Measurements from ENCODE around the gene OAS3.

GRCh38 chr12:112950701-112951100 lies 12.4 kb downstream of the OAS3 start:
- TF ChIP-seq CTCF (IDR thresholded peaks at IDR 0.05): no peak
- TF ChIP-seq POLR2A (IDR thresholded peaks at IDR 0.05): no peak

Measured in breast epithelium (tissue), 3 donors.